CD14-positive monocyte (primary cell): Measurements from ENCODE around the gene TFAP2C. TPM values are rescaled to one million over a fixed set of nuclear protein-coding genes. Genes with fewer than 3 reads are reported as not detected.

Experiments
- DNase-seq, 3 donors: peaks; one replicate each; pipeline ENCODE4 v3.0.0-alpha.2; 2011 to 2022
- H2AFZ ChIP-seq: 2 replicates; pipeline ENCODE4 v1.6.0; 2012; ENCODE audit warnings: mild to moderate bottlenecking, low read depth, low read length, inconsistent platforms; ENCODE audit not compliant: insufficient read depth, poor library complexity, severe bottlenecking
- H3K27ac ChIP-seq, 2 donors: 1 replicate in 1 of 2; 2 replicates in 1 of 2; pipeline ENCODE4 v1.5.1; 2012 to 2013; ENCODE audit warnings: low read length in 2 of 2, control low read depth in 1 of 2, inconsistent platforms in 1 of 2, low read depth in 1 of 2, mild to moderate bottlenecking in 1 of 2
- H3K27me3 ChIP-seq, 2 donors: one replicate each; pipeline versions ENCODE4 v1.6.0 to v1.6.1; 2011 to 2013; ENCODE audit warnings: low read length in 2 of 2; ENCODE audit not compliant: control insufficient read depth in 2 of 2, insufficient read depth in 2 of 2
- H3K36me3 ChIP-seq, 2 donors: replicated peaks in 1 of 2; 1 replicate in 1 of 2; 2 replicates in 1 of 2; pipeline versions ENCODE4 v1.5.1 to v1.6.1; 2012 to 2013; ENCODE audit warnings: low read length in 2 of 2, control low read depth in 1 of 2, inconsistent platforms in 1 of 2, mild to moderate bottlenecking in 1 of 2; ENCODE audit not compliant: insufficient read depth in 2 of 2, control insufficient read depth in 1 of 2
- H3K4me1 ChIP-seq, 2 donors: 1 replicate in 1 of 2; 2 replicates in 1 of 2; pipeline versions ENCODE4 v1.5.1 to v1.6.1; 2012 to 2013; ENCODE audit warnings: low read length in 2 of 2, control low read depth in 1 of 2, inconsistent platforms in 1 of 2, mild to moderate bottlenecking in 1 of 2, moderate library complexity in 1 of 2; ENCODE audit not compliant: insufficient read depth in 2 of 2, control insufficient read depth in 1 of 2
- H3K4me2 ChIP-seq: replicated peaks from 2 replicates; pipeline ENCODE3; 2012; ENCODE audit warnings: low read length, moderate library complexity, mild to moderate bottlenecking; ENCODE audit not compliant: poor library complexity, severe bottlenecking; ENCODE audit errors: extremely low read depth
- H3K4me3 ChIP-seq, 3 experiments: fragments of 200-600 bp in 1 of 3; sonication (generic) in 1 of 3; replicated peaks in 1 of 3; 1 replicate in 2 of 3; 2 replicates in 1 of 3; pipeline ENCODE4 v1.5.1; 2011 to 2013; ENCODE audit warnings: low read length in 3 of 3, mild to moderate bottlenecking in 3 of 3, control low read depth in 2 of 3, low read depth in 2 of 3, inconsistent platforms in 1 of 3, moderate library complexity in 1 of 3
- H3K79me2 ChIP-seq: 2 replicates; pipeline ENCODE4 v1.6.0; 2012; ENCODE audit warnings: mild to moderate bottlenecking, control low read depth, inconsistent platforms, low read length, moderate library complexity; ENCODE audit not compliant: insufficient read depth
- H3K9ac ChIP-seq: 2 replicates; pipeline ENCODE4 v1.6.0; 2017; ENCODE audit warnings: low read length, mild to moderate bottlenecking; ENCODE audit not compliant: insufficient read depth, poor library complexity, severe bottlenecking
- H3K9me3 ChIP-seq, 2 donors: replicated peaks in 1 of 2; 1 replicate in 1 of 2; 2 replicates in 1 of 2; pipeline versions ENCODE4 v1.5.1 to v1.6.1; 2012 to 2013; ENCODE audit warnings: low read length in 2 of 2, control low read depth in 1 of 2; ENCODE audit not compliant: control insufficient read depth in 1 of 2, insufficient read depth in 1 of 2
- H4K20me1 ChIP-seq: 2 replicates; pipeline ENCODE4 v1.6.0; 2012; ENCODE audit warnings: mild to moderate bottlenecking, low read length, control low read depth, moderate library complexity; ENCODE audit not compliant: insufficient read depth
- H3K27ac Mint-ChIP-seq, 7 donors: one replicate each; pipeline ENCODE4 v1.8.0; 2020; ENCODE audit warnings: mild to moderate bottlenecking in 7 of 7, mixed read lengths in 7 of 7, moderate library complexity in 6 of 7, inconsistent platforms in 2 of 7
- H3K27me3 Mint-ChIP-seq, 3 donors: one replicate each; pipeline ENCODE4 v1.8.0; 2021 to 2022; ENCODE audit warnings: low read depth in 3 of 3, mild to moderate bottlenecking in 3 of 3, mixed read lengths in 3 of 3, moderate library complexity in 3 of 3, inconsistent platforms in 1 of 3
- H3K36me3 Mint-ChIP-seq, 2 donors: one replicate each; pipeline ENCODE4 v1.8.0; 2020; ENCODE audit warnings: mixed read lengths in 2 of 2, inconsistent platforms in 1 of 2, mild to moderate bottlenecking in 1 of 2
- H3K4me1 Mint-ChIP-seq: one replicate; pipeline ENCODE4 v1.8.0; 2020; ENCODE audit warnings: mild to moderate bottlenecking, mixed read lengths
- H3K4me3 Mint-ChIP-seq, 2 donors: one replicate each; pipeline ENCODE4 v1.8.0; 2020; ENCODE audit warnings: mild to moderate bottlenecking in 2 of 2, mixed read lengths in 2 of 2, moderate library complexity in 1 of 2
- H3K9me3 Mint-ChIP-seq, 7 donors: one replicate each; pipeline ENCODE4 v1.8.0; 2020 to 2022; ENCODE audit warnings: mixed read lengths in 7 of 7, mild to moderate bottlenecking in 6 of 7, moderate library complexity in 6 of 7, inconsistent platforms in 2 of 7
- WGBS: methylation state at CpG from one replicate; pipeline ENCODE4 v1.1.5; 2013; ENCODE audit warnings: missing lambda C conversion rate; ENCODE audit not compliant: insufficient coverage; 5-methylcytosine and 5-hydroxymethylcytosine counted together
- intact Hi-C, 2 donors: fragments of 100-400 bp; cut with micrococcal nuclease; formaldehyde crosslinking; loops; one replicate each; pipeline versions ENCODE4 v1.15.0 to v1.15.1; 2023
- polyA plus RNA-seq, 3 donors: library from polyadenylated mRNA; depleted of rRNA in 1 of 3; unstranded in 2 of 3; stranded (reverse) in 1 of 3; fragments of 300-500 nt in 2 of 3; fragments of >200 nt in 1 of 3; fragmentation: Illumina TruSeq in 2 of 3; gene quantifications; 1 replicate in 2 of 3; 2 replicates in 1 of 3; pipeline ENCODE4 v1.2.3, GENCODE V29; 2012 to 2021
- TF ChIP-seq, protein P1 (sequence below): fragments of 200-600 bp; IDR thresholded peaks from one replicate; pipeline ENCODE4 v1.8.0; 2022; ENCODE audit warnings: antibody characterized with exemption, mild to moderate bottlenecking

The TFAP2C gene
- polyA plus RNA-seq, 3 donors = not detected

DNA sequence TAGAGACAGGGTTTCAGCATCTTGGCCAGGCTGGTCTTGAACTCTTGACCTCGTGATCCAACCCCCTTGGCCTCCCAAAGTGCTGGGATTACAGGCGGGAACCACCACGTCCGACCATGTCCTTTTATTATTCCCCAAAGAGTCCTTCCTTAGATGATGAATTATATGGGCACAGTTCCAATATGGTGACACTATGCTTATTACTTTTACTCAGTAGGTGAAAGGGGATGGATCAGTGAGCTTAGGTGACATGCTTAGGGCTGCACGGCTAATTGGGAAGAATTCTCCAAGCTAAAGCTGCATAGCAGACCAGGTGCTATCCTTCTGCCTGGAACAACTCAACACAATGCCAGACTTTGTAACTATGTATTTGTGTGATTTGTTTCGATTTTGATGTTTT, 38.2 kb upstream of the TFAP2C start:
- Histone ChIP-seq H3K4me2 (no peak overlapping the region), H3K4me3 (no peak overlapping the region), H3K27me3 (no peaks in the 10 kb centered on the region), H4K20me1 (no peaks in the 10 kb centered on the region), H3K79me2 (no peaks in the 10 kb centered on the region), H3K9me3 (no peaks in the 10 kb centered on the region), H3K36me3 (no peaks in the 10 kb centered on the region), H3K4me1 (no peaks in the 10 kb centered on the region), H3K27ac (no peak overlapping the region), H3K9ac (no peak overlapping the region), H2AFZ (no peak overlapping the region)
- TF ChIP-seq, protein P1, sequence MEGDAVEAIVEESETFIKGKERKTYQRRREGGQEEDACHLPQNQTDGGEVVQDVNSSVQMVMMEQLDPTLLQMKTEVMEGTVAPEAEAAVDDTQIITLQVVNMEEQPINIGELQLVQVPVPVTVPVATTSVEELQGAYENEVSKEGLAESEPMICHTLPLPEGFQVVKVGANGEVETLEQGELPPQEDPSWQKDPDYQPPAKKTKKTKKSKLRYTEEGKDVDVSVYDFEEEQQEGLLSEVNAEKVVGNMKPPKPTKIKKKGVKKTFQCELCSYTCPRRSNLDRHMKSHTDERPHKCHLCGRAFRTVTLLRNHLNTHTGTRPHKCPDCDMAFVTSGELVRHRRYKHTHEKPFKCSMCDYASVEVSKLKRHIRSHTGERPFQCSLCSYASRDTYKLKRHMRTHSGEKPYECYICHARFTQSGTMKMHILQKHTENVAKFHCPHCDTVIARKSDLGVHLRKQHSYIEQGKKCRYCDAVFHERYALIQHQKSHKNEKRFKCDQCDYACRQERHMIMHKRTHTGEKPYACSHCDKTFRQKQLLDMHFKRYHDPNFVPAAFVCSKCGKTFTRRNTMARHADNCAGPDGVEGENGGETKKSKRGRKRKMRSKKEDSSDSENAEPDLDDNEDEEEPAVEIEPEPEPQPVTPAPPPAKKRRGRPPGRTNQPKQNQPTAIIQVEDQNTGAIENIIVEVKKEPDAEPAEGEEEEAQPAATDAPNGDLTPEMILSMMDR = no peak
- DNase-seq = no peak
- no peaks in the 10 kb centered on the region for H3K4me1 Mint-ChIP-seq
- H3K4me3 Mint-ChIP-seq = no peak overlapping the region
- WGBS = no CpG with 5 or more reads among the region's 6 CpGs
- H3K27me3 Mint-ChIP-seq = peaks cover 12 to 13% (median 12%) of the 10 kb centered on the region in 3 donors
- intact Hi-C loops = no loop called here
- no peaks in the 10 kb centered on the region for H3K36me3 Mint-ChIP-seq
- no peak overlapping the region for H3K27ac Mint-ChIP-seq
- no peaks in the 10 kb centered on the region for H3K9me3 Mint-ChIP-seq

DNA sequence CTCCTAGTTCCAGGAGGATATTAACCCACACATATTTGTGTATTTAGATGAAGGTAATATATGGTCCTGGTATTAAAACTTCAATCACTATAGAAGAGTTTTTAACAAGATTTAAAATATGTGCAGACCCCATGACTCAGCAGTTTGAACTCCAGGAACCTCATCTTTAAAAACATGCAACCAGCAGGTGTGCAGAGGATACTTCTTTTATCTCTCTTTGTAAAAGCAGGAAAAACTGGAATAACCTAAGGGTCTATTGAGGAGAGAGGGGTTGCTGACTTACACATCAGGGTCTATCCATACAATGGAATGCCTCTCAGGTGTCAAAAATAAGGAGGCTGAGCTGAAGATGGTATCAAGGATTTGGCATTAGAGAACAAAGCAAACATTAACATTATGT, 36.9 kb upstream of the TFAP2C start:
- intact Hi-C loops = no loop called here
- no peaks in the 10 kb centered on the region for H3K9me3 ChIP-seq
- no peaks in the 10 kb centered on the region for H3K36me3 ChIP-seq
- no peak overlapping the region for H3K4me3 ChIP-seq
- no peak overlapping the region for H3K4me2 ChIP-seq
- TF ChIP-seq, protein P1 = no peak
- H2AFZ ChIP-seq = no peak overlapping the region
- Mint-ChIP-seq H3K27me3 (peaks cover 10 to 13% (median 10%) of the 10 kb centered on the region in 3 donors), H3K27ac (no peak overlapping the region), H3K36me3 (no peaks in the 10 kb centered on the region), H3K4me1 (no peaks in the 10 kb centered on the region), H3K9me3 (no peaks in the 10 kb centered on the region), H3K4me3 (no peak overlapping the region)
- H3K27ac ChIP-seq = no peak overlapping the region
- no peaks in the 10 kb centered on the region for H3K27me3 ChIP-seq
- no peak overlapping the region for H3K9ac ChIP-seq
- H3K79me2 ChIP-seq = no peaks in the 10 kb centered on the region
- DNase-seq = no peak
- H3K4me1 ChIP-seq = no peaks in the 10 kb centered on the region
- no peaks in the 10 kb centered on the region for H4K20me1 ChIP-seq
